SJCRH30 (cell line): Measurements from ENCODE around the gene SHISA3. TPM values are rescaled to one million over a fixed set of nuclear protein-coding genes. Genes with fewer than 3 reads are reported as not detected.

Source experiments
- DNase-seq, 2 experiments: peaks; one replicate each; pipeline ENCODE4 v3.0.0-alpha.2; 2015 to 2020
- H3K27ac ChIP-seq: fragments of 250-450 bp; sonication (Bioruptor Pico); 2 replicates; pipeline ENCODE4 v1.5.1; 2020; ENCODE audit warnings: mild to moderate bottlenecking, moderate library complexity
- H3K27me3 ChIP-seq: fragments of 250-450 bp; sonication (Bioruptor Pico); 2 replicates; pipeline ENCODE4 v1.5.1; 2020; ENCODE audit warnings: mild to moderate bottlenecking, moderate library complexity
- H3K36me3 ChIP-seq: fragments of 250-450 bp; sonication (Bioruptor Pico); 2 replicates; pipeline ENCODE4 v1.5.1; 2020; ENCODE audit warnings: mild to moderate bottlenecking, moderate library complexity
- H3K4me1 ChIP-seq: fragments of 250-450 bp; sonication (Bioruptor Pico); 2 replicates; pipeline ENCODE4 v1.5.1; 2020; ENCODE audit warnings: mild to moderate bottlenecking, moderate library complexity
- H3K4me3 ChIP-seq: fragments of 250-450 bp; sonication (Bioruptor Pico); 2 replicates; pipeline ENCODE4 v1.5.1; 2020; ENCODE audit warnings: mild to moderate bottlenecking, moderate library complexity
- H3K9me3 ChIP-seq: fragments of 250-450 bp; sonication (Bioruptor Pico); replicated peaks from 2 replicates; pipeline ENCODE4 v1.5.1; 2020; ENCODE audit warnings: mild to moderate bottlenecking, moderate library complexity
- total RNA-seq: library from RNA; depleted of rRNA; stranded (reverse); fragments of >200 nt; shearing (Covaris generic); gene quantifications from 2 replicates; pipeline ENCODE4 v1.2.3, GENCODE V29; 2014; rRNA removed

Gene SHISA3
- total RNA-seq, 1 experiment from 2014 or later = not detected

GRCh38 chr4:42446823-42447222 lies 49.5 kb downstream of the SHISA3 start:
- Histone ChIP-seq H3K27me3 (peaks cover 7% of the 10 kb centered on the region; the same call in 1 of the 2 replicates), H3K27ac (no peak overlapping the region), H3K4me1 (no peaks in the 10 kb centered on the region), H3K9me3 (no peaks in the 10 kb centered on the region), H3K4me3 (no peak overlapping the region), H3K36me3 (no peaks in the 10 kb centered on the region)
- no peak for DNase-seq

Other genes with a start within 250 kb of the SHISA3 start
- 0.13 and 0.18 TPM in 2 replicates for gene BEND4, start 244.8 kb upstream of the SHISA3 start, total RNA-seq